Left forelimb (tissue), 1 donor: ENCODE measurements around the gene NAT8L.

Experiments
- DNase-seq: peaks from one replicate; pipeline ENCODE4 v3.0.0-alpha.2; 2018; ENCODE audit warnings: low spot score

The NAT8L gene

GRCh38 chr4:2075987-2076907 lies 17.1 kb downstream of the NAT8L start:
- peak; percentile 50 for DNase-seq

- peak; percentile 55 for DNase-seq
Observed at GRCh38 chr4:2076908-2077536, 17.9 kb downstream of the NAT8L start.

GRCh38 chr4:2077537-2078460 lies 18.7 kb downstream of the NAT8L start:
- DNase-seq = peak; percentile 58

- no peak for DNase-seq
Observed at GRCh38 chr4:2078584-2078983, 19.5 kb downstream of the NAT8L start.

GRCh38 chr4:2079006-2079405 lies 19.9 kb downstream of the NAT8L start:
- no peak for DNase-seq

- DNase-seq = no peak
Observed at GRCh38 chr4:2079926-2080325, 20.8 kb downstream of the NAT8L start.

GRCh38 chr4:2080429-2081300 lies 21.5 kb downstream of the NAT8L start:
- DNase-seq = no peak

GRCh38 chr4:2081540-2081939 lies 22.4 kb downstream of the NAT8L start:
- no peak for DNase-seq

- DNase-seq = no peak
Observed at GRCh38 chr4:2082118-2082517, 23.0 kb downstream of the NAT8L start.

GRCh38 chr4:2082627-2083026 lies 23.5 kb downstream of the NAT8L start:
- no peak for DNase-seq

- DNase-seq = peak; percentile 50
Observed at GRCh38 chr4:2083116-2083825, 24.1 kb downstream of the NAT8L start.

- DNase-seq = no peak
Observed at GRCh38 chr4:2083826-2084160, 24.7 kb downstream of the NAT8L start.

- no peak for DNase-seq
Observed at GRCh38 chr4:2084316-2084715, 25.2 kb downstream of the NAT8L start.

GRCh38 chr4:2085496-2085901 lies 26.4 kb downstream of the NAT8L start:
- no peak for DNase-seq

- DNase-seq = no peak
Observed at GRCh38 chr4:2087170-2087569, 28.0 kb downstream of the NAT8L start.

- DNase-seq = no peak
Observed at GRCh38 chr4:2089222-2089621, 30.1 kb downstream of the NAT8L start.

- no peak for DNase-seq
Observed at GRCh38 chr4:2090642-2091041, 31.5 kb downstream of the NAT8L start.

GRCh38 chr4:2091990-2092668 lies 33.0 kb downstream of the NAT8L start:
- no peak for DNase-seq

- DNase-seq = no peak
Observed at GRCh38 chr4:2092669-2093053, 33.5 kb downstream of the NAT8L start.

- no peak for DNase-seq
Observed at GRCh38 chr4:2093265-2093664, 34.1 kb downstream of the NAT8L start.
